WERI-Rb-1 (cell line): ENCODE measurements around the gene NHS.

Source experiments
- DNase-seq: peaks from one replicate; pipeline ENCODE4 v3.0.0-alpha.2; 2020
- H3K27ac ChIP-seq: fragments of 250-450 bp; sonication (Bioruptor Pico); 2 replicates; pipeline ENCODE4 v1.5.1; 2020; ENCODE audit warnings: mild to moderate bottlenecking, moderate library complexity
- H3K27me3 ChIP-seq: fragments of 250-450 bp; sonication (Bioruptor Pico); 2 replicates; pipeline ENCODE4 v1.5.1; 2021; ENCODE audit warnings: mild to moderate bottlenecking, low read depth, moderate library complexity; ENCODE audit not compliant: insufficient read depth, severe bottlenecking
- H3K36me3 ChIP-seq: fragments of 250-450 bp; sonication (Bioruptor Pico); 2 replicates; pipeline ENCODE4 v1.5.1; 2020; ENCODE audit warnings: mild to moderate bottlenecking, moderate library complexity
- H3K4me3 ChIP-seq: 2 replicates; pipeline ENCODE4 v1.5.1; 2011; ENCODE audit warnings: low read depth, mild to moderate bottlenecking, control low read depth, low read length
- H3K9me3 ChIP-seq: fragments of 250-450 bp; sonication (Bioruptor Pico); 2 replicates; pipeline ENCODE4 v1.5.1; 2021; ENCODE audit warnings: mild to moderate bottlenecking, moderate library complexity; ENCODE audit not compliant: severe bottlenecking
- CTCF ChIP-seq: IDR thresholded peaks from 2 replicates; pipeline ENCODE4 v1.5.1; 2011; ENCODE audit warnings: low read depth, mild to moderate bottlenecking, control low read depth, inconsistent platforms, low read length

The NHS gene

DNA sequence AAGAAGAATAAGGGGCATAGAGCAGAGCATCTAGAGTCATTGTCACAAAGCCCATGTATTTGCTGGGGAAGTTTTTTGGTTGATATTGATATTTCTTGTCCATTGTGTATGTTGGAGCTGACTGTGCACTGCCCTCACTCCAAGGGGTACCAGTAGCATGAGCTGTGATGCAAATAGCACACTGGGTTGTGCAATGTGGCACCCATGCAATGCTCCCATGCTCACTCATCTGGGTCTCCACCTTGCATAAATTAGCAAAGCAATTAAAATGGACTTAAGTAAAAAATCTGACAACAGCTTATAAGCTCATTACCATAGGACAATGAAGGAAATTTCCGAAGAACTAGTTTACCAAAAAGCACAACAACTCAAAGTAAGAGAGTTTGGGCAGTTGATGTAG lies 87.9 kb downstream of the NHS start:
- H3K27ac ChIP-seq = no peak overlapping the region
- H3K9me3 ChIP-seq = no peaks in the 10 kb centered on the region
- H3K4me3 ChIP-seq = no peak overlapping the region
- H3K27me3 ChIP-seq = peaks cover 14% of the 10 kb centered on the region
- no peaks in the 10 kb centered on the region for H3K36me3 ChIP-seq
- no peak for TF ChIP-seq CTCF
- DNase-seq = no peak

DNA sequence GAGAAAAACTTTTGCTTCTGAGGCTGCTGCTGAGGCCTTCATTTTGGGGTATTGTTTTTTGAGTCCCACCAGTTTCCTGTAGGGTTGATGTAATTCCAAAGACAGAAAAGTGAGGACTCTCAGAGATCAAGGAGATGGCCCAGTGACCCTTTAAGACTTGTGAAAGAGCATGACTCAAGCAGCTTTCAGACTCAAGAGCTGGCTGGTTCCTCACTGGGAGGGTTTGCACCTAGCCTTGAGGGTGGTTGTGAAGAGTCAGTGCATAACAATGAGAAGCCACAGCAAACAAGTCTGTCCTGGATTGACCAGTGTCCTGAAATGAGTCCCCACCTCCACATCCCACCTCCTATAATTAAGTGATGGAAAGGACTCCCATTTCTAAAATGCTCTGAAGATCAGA lies 89.2 kb downstream of the NHS start:
- no peak for DNase-seq
- no peak overlapping the region for H3K4me3 ChIP-seq
- H3K36me3 ChIP-seq = no peaks in the 10 kb centered on the region
- no peak overlapping the region for H3K27ac ChIP-seq
- H3K27me3 ChIP-seq = peaks cover 8% of the 10 kb centered on the region
- no peak for TF ChIP-seq CTCF
- no peaks in the 10 kb centered on the region for H3K9me3 ChIP-seq

DNA sequence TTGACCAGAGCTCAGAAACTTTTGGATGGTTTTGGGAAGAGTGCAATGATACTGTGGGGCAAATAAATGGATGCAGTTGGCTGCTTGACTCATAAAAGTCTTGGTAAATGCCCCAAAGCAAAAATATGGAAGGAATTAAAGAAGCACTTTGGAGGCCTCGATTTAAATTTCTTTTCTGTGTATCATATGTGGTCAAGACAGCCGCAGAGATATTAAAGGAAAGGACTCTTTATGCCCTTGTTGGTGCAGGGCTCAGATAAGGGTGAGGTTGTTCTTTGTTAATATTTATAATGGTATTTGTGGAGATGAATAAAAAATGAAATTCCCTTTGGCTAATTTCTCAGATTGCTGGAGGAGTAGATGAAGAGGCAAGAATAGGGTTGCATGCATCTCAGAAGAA lies 90.2 kb downstream of the NHS start:
- H3K27me3 ChIP-seq = peaks cover 11% of the 10 kb centered on the region
- H3K4me3 ChIP-seq = no peak overlapping the region
- H3K36me3 ChIP-seq = no peaks in the 10 kb centered on the region
- TF ChIP-seq CTCF = no peak
- no peak for DNase-seq
- no peaks in the 10 kb centered on the region for H3K9me3 ChIP-seq
- H3K27ac ChIP-seq = no peak overlapping the region

- DNase-seq = no peak
- H3K9me3 ChIP-seq = no peaks in the 10 kb centered on the region
- peaks cover 11% of the 10 kb centered on the region for H3K27me3 ChIP-seq
- no peak overlapping the region for H3K4me3 ChIP-seq
- no peak overlapping the region for H3K27ac ChIP-seq
- TF ChIP-seq CTCF = no peak
- H3K36me3 ChIP-seq = no peaks in the 10 kb centered on the region
Measured at GRCh38 chrX:17465802-17466201, 90.8 kb downstream of the NHS start.

DNA sequence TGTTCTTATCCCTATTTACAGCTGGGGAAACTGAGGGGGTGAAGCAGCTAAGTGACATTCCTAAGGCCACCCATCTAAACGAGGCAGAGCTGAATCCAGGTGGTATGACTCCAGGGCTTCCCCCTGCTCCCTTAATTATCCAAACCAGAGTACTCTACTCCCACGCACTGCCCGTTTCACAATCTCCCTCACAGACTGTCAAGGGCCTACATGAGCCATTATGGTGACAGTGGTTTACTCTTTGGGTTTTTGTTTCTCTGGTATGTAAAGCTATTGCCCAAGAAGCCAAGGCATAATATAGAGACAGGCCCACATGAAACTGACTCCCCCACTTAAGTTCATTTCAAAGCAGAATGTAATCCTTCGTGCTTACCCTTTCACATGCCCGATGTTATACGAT lies 95.1 kb downstream of the NHS start:
- H3K27me3 ChIP-seq = peaks cover 33% of the 10 kb centered on the region
- H3K36me3 ChIP-seq = no peaks in the 10 kb centered on the region
- H3K4me3 ChIP-seq = no peak overlapping the region
- no peak overlapping the region for H3K27ac ChIP-seq
- no peaks in the 10 kb centered on the region for H3K9me3 ChIP-seq
- DNase-seq = no peak
- no peak for TF ChIP-seq CTCF

GRCh38 chrX:17471121-17471520 lies 96.1 kb downstream of the NHS start:
- H3K36me3 ChIP-seq = no peaks in the 10 kb centered on the region
- peaks cover 39% of the 10 kb centered on the region for H3K27me3 ChIP-seq
- TF ChIP-seq CTCF = no peak
- H3K27ac ChIP-seq = no peak overlapping the region
- no peak overlapping the region for H3K4me3 ChIP-seq
- H3K9me3 ChIP-seq = no peaks in the 10 kb centered on the region
- no peak for DNase-seq
